Measurements from ENCODE around the gene OR2A25. TPM values are rescaled to one million over a fixed set of nuclear protein-coding genes. Genes with fewer than 3 reads are reported as not detected.

OR2A25 gene
- total and polyA plus RNA-seq, 4 donors, result not detected

DNA sequence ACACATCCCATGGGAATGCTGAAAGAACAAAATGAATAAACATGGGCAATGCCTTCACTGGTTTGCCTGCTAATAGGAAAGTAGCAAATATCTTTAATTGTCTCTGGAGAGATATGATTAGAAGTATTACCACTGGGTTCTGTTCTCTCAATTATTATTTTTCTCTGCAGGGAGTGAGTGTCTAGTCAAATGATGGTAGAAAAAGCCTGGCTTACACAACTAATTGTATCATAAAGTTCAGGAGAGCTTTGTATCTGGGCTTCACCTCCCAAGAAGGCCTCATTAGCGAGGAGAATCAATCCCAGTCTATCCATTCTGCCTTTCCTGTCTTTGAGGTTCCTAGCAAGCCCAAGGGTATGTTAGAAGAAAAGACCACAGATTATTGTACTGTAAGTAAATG is 53.3 kb downstream of the OR2A25 start, which contains the start of gene OR2A14:
Gene OR2A14 (plus strand): TSS at position 301 of the 400 bp plus-strand sequence. CDS start 5,937 bp downstream, outside the sequence.
- Histone ChIP-seq H3K4me3 (ENCODE audit: low read depth in 1 of 3, low read length in 3 of 3) (no peak within 1 kb of the TSS), H3K9ac (ENCODE audit: low read depth in 1 of 2, low read length in 2 of 2) (no peak within 1 kb of the TSS), H3K27ac (ENCODE audit: low read depth in 1 of 2, low read length in 2 of 2) (no peak within 1 kb of the TSS), H3K27me3 (ENCODE audit: control insufficient read depth in 4 of 4, insufficient read depth in 4 of 4, low read length in 3 of 4) (no peaks in the 10 kb centered on the region), H3K36me3 (ENCODE audit: control insufficient read depth in 4 of 4, insufficient read depth in 3 of 4, low read depth in 1 of 4, low read length in 3 of 4) (no peaks in the 10 kb centered on the region), H3K4me1 (ENCODE audit: control insufficient read depth in 4 of 4, insufficient read depth in 4 of 4, low read length in 3 of 4) (no peaks in the 10 kb centered on the region), H3K9me3 (ENCODE audit: control insufficient read depth in 4 of 4, low read length in 3 of 4) (no peaks in the 10 kb centered on the region)
- no peak for DNase-seq (ENCODE audit: low spot score)
- TF ChIP-seq JUND (IDR thresholded peaks at IDR 0.05) (no peak), NR2F2 (IDR thresholded peaks at IDR 0.05) (no peak)
- WGBS, result 95% methylated on average over 1 of the region's 1 CpG

Small RNA genes within 50 kb of the gene (small RNA-seq; reads per million reads assigned to genes)
- gene OR2A41P, result not detected

Other genes with a start within 250 kb of the OR2A25 start
- 10 to 100 TPM; 25.4 to 75.1 TPM for gene TCAF1, start 167.6 kb upstream of the OR2A25 start, total RNA-seq
- 10 to 100 TPM; 20.2 to 34.9 TPM for gene TCAF1, start 167.6 kb upstream of the OR2A25 start, polyA plus RNA-seq
- not detected for gene OR2F2, start 134.6 kb upstream of the OR2A25 start, total RNA-seq
- not detected for gene OR2F2, start 134.6 kb upstream of the OR2A25 start, polyA plus RNA-seq
- gene OR2F1, start 115.0 kb upstream of the OR2A25 start, total RNA-seq, result under 1 TPM; under 0.01 to 0.05 TPM
- not detected for gene OR2F1, start 115.0 kb upstream of the OR2A25 start, polyA plus RNA-seq
- gene OR6B1, start 69.5 kb upstream of the OR2A25 start, total RNA-seq, result under 1 TPM in 1 of 2 donors, not detected in 1; 0.05 TPM
- not detected for gene OR6B1, start 69.5 kb upstream of the OR2A25 start, polyA plus RNA-seq
- gene OR2A5, start 20.9 kb upstream of the OR2A25 start, total RNA-seq, result under 1 TPM in 1 of 2 donors, not detected in 1; 0.28 TPM
- gene OR2A5, start 20.9 kb upstream of the OR2A25 start, polyA plus RNA-seq, result not detected
- gene OR2A12, start 16.5 kb downstream of the OR2A25 start, total RNA-seq, result not detected
- gene OR2A12, start 16.5 kb downstream of the OR2A25 start, polyA plus RNA-seq, result not detected
- not detected for gene OR2A2, start 39.8 kb downstream of the OR2A25 start, total RNA-seq
- gene OR2A2, start 39.8 kb downstream of the OR2A25 start, polyA plus RNA-seq, result not detected
- not detected for gene OR2A14, start 53.4 kb downstream of the OR2A25 start, total RNA-seq
- gene OR2A14, start 53.4 kb downstream of the OR2A25 start, polyA plus RNA-seq, result not detected
- 1 to 10 TPM; 1.4 to 1.7 TPM for gene CTAGE4, start 113.7 kb downstream of the OR2A25 start, total RNA-seq
- gene CTAGE4, start 113.7 kb downstream of the OR2A25 start, polyA plus RNA-seq, result 1 to 10 TPM in 1 of 2 donors, under 1 TPM in 1; 0.55 to 1.4 TPM
- 1 to 10 TPM; 1.3 to 3.6 TPM for gene ARHGEF35, start 126.0 kb downstream of the OR2A25 start, total RNA-seq
- 1 to 10 TPM; 2.5 to 4.6 TPM for gene ARHGEF35, start 126.0 kb downstream of the OR2A25 start, polyA plus RNA-seq
- gene OR2A42, start 169.8 kb downstream of the OR2A25 start, total RNA-seq, result not detected
- gene OR2A42, start 169.8 kb downstream of the OR2A25 start, polyA plus RNA-seq, result not detected
- gene OR2A7, start 195.0 kb downstream of the OR2A25 start, total RNA-seq, result 1 to 10 TPM; 1.6 TPM
- 1 to 10 TPM; 1.1 to 1.5 TPM for gene OR2A7, start 195.0 kb downstream of the OR2A25 start, polyA plus RNA-seq
- gene CTAGE8, start 199.5 kb downstream of the OR2A25 start, total RNA-seq, result under 1 TPM in 1 of 2 donors, not detected in 1; 0.92 TPM
- under 1 TPM; 0.44 to 0.57 TPM for gene CTAGE8, start 199.5 kb downstream of the OR2A25 start, polyA plus RNA-seq
- under 1 TPM in 1 of 2 donors, not detected in 1; under 0.01 TPM for gene OR2A1, start 242.6 kb downstream of the OR2A25 start, total RNA-seq
- gene OR2A1, start 242.6 kb downstream of the OR2A25 start, polyA plus RNA-seq, result under 1 TPM; 0.01 to 0.08 TPM